Natural killer cell (primary cell): ENCODE data around the gene CBX4. TPM values are rescaled to one million over a fixed set of nuclear protein-coding genes. Genes with fewer than 3 reads are reported as not detected.

Experiments used
- ATAC-seq, 3 donors: fragments of 150-1000 bp in 2 of 3; fragments of 200-7000 bp in 1 of 3; cut with Tn5 transposase; 1 replicate in 1 of 3; 2 replicates in 2 of 3; pipeline ENCODE4 v1.10.0; 2021; ENCODE audit warnings: mild to moderate bottlenecking in 2 of 3, moderate library complexity in 2 of 3
- DNase-seq, 2 donors: peaks; one replicate each; pipeline versions ENCODE4 v3.0.0 to v3.0.0-alpha.2; 2013 to 2021; ENCODE audit warnings: mixed read lengths in 1 of 2
- H3K27ac ChIP-seq: one replicate; pipeline ENCODE4 v1.5.1; 2013; ENCODE audit warnings: mild to moderate bottlenecking, low read length
- H3K27me3 ChIP-seq: one replicate; pipeline ENCODE4 v1.6.1; 2013; ENCODE audit warnings: low read length; ENCODE audit not compliant: control insufficient read depth, insufficient read depth
- H3K36me3 ChIP-seq: one replicate; pipeline ENCODE4 v1.6.1; 2013; ENCODE audit warnings: low read length; ENCODE audit not compliant: control insufficient read depth, insufficient read depth
- H3K4me1 ChIP-seq: one replicate; pipeline ENCODE4 v1.6.1; 2013; ENCODE audit warnings: low read length; ENCODE audit not compliant: control insufficient read depth, insufficient read depth
- H3K4me3 ChIP-seq: one replicate; pipeline ENCODE4 v1.5.1; 2013; ENCODE audit warnings: low read length
- H3K9me3 ChIP-seq: one replicate; pipeline ENCODE4 v1.6.1; 2013; ENCODE audit warnings: low read length; ENCODE audit not compliant: control insufficient read depth, insufficient read depth
- H3K27ac Mint-ChIP-seq, 2 donors: one replicate each; pipeline ENCODE4 v1.8.0; 2022; ENCODE audit warnings: mild to moderate bottlenecking in 2 of 2, mixed read lengths in 2 of 2, moderate library complexity in 1 of 2
- H3K27me3 Mint-ChIP-seq, 2 donors: one replicate each; pipeline ENCODE4 v1.8.0; 2022; ENCODE audit warnings: low read depth in 2 of 2, mixed read lengths in 2 of 2
- H3K36me3 Mint-ChIP-seq: one replicate; pipeline ENCODE4 v1.8.0; 2022; ENCODE audit warnings: mixed read lengths
- H3K4me1 Mint-ChIP-seq, 2 donors: one replicate each; pipeline ENCODE4 v1.8.0; 2022; ENCODE audit warnings: mixed read lengths in 2 of 2
- H3K4me3 Mint-ChIP-seq: one replicate; pipeline ENCODE4 v1.8.0; 2022; ENCODE audit warnings: mild to moderate bottlenecking, moderate library complexity, mixed read lengths
- H3K9me3 Mint-ChIP-seq, 2 donors: one replicate each; pipeline ENCODE4 v1.8.0; 2022; ENCODE audit warnings: mixed read lengths in 2 of 2
- WGBS: methylation state at CpG from one replicate; pipeline ENCODE4 v1.1.7; 2013; ENCODE audit warnings: missing lambda C conversion rate; ENCODE audit not compliant: insufficient coverage; 5-methylcytosine and 5-hydroxymethylcytosine counted together
- intact Hi-C: fragments of 100-400 bp; cut with micrococcal nuclease; formaldehyde crosslinking; loops from one replicate; pipeline ENCODE4 v1.14.2; 2022
- total RNA-seq, 4 donors: library from RNA; stranded (reverse); fragments of 120-200 nt in 1 of 4; gene quantifications; one replicate each; pipeline versions ENCODE4 v1.2.3 to v1.2.4, GENCODE V29; 2013 to 2022
- TF ChIP-seq, protein P1 (sequence below): fragments of 200-600 bp; IDR thresholded peaks from one replicate; pipeline ENCODE4 v1.8.0; 2022; ENCODE audit warnings: antibody characterized with exemption

CBX4 gene
- total RNA-seq, 3 donors from 2014 or later (not counting 1 experiment from before 2014, with no cell fraction given): 147 to 220 (median 217) TPM

DNA sequence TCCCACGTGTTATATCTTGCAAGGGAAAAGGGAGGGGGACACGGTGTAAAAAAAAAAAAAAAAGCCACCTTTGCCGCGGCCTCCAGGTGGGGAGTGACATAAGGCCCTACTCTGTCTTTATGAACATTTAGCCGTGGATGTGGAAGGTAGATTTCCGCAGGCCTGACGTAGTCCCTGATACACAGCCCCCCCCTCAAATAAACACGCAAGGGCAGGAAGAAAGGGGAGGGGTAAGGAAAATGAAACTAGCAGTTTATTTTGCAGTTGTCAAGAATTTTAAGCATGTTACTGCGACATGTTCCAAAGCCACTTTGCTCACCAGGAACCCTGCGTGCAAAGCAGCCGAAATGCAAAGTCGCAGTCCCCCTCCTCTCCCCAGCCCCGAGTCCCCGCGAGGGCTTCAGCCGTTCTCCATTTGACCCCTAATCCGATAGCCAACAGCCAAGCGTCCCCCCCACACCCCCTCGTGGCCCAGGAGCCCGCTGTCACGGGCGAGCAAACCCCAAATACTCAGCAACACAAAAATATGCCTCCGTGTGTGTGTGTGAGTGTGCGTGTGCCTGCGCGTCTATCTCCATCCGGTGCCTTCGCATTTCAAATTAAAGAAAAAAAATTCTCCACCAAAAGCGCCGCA, 1.2 kb downstream of the CBX4 start:
- DNase-seq: peak; percentile 41 to 75
- peak overlapping the region; percentile 87 to 96 for H3K27ac Mint-ChIP-seq
- WGBS: 0% methylated on average over 15 of the region's 30 CpGs
- no peaks in the 10 kb centered on the region for H3K36me3 Mint-ChIP-seq
- Histone ChIP-seq H3K4me3 (peak overlapping the region; percentile 82), H3K36me3 (peaks cover 22% of the 10 kb centered on the region), H3K27ac (peak overlapping the region; percentile 67), H3K9me3 (no peaks in the 10 kb centered on the region), H3K4me1 (peaks cover 69% of the 10 kb centered on the region), H3K27me3 (peaks cover 30% of the 10 kb centered on the region)
- intact Hi-C loops: loop anchor here (2.0 kb wide), 1 partner anchor 41 kb away; the partner anchor contains the start of gene CBX8
- H3K4me3 Mint-ChIP-seq: peak overlapping the region; percentile 94
- H3K4me1 Mint-ChIP-seq: peaks cover 37 to 57% of the 10 kb centered on the region in 2 donors
- H3K27me3 Mint-ChIP-seq: peaks cover 12 to 17% of the 10 kb centered on the region in 2 donors
- H3K9me3 Mint-ChIP-seq: no peaks in the 10 kb centered on the region
- TF ChIP-seq, protein P1, sequence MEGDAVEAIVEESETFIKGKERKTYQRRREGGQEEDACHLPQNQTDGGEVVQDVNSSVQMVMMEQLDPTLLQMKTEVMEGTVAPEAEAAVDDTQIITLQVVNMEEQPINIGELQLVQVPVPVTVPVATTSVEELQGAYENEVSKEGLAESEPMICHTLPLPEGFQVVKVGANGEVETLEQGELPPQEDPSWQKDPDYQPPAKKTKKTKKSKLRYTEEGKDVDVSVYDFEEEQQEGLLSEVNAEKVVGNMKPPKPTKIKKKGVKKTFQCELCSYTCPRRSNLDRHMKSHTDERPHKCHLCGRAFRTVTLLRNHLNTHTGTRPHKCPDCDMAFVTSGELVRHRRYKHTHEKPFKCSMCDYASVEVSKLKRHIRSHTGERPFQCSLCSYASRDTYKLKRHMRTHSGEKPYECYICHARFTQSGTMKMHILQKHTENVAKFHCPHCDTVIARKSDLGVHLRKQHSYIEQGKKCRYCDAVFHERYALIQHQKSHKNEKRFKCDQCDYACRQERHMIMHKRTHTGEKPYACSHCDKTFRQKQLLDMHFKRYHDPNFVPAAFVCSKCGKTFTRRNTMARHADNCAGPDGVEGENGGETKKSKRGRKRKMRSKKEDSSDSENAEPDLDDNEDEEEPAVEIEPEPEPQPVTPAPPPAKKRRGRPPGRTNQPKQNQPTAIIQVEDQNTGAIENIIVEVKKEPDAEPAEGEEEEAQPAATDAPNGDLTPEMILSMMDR: no peak
- ATAC-seq: no peak

DNA sequence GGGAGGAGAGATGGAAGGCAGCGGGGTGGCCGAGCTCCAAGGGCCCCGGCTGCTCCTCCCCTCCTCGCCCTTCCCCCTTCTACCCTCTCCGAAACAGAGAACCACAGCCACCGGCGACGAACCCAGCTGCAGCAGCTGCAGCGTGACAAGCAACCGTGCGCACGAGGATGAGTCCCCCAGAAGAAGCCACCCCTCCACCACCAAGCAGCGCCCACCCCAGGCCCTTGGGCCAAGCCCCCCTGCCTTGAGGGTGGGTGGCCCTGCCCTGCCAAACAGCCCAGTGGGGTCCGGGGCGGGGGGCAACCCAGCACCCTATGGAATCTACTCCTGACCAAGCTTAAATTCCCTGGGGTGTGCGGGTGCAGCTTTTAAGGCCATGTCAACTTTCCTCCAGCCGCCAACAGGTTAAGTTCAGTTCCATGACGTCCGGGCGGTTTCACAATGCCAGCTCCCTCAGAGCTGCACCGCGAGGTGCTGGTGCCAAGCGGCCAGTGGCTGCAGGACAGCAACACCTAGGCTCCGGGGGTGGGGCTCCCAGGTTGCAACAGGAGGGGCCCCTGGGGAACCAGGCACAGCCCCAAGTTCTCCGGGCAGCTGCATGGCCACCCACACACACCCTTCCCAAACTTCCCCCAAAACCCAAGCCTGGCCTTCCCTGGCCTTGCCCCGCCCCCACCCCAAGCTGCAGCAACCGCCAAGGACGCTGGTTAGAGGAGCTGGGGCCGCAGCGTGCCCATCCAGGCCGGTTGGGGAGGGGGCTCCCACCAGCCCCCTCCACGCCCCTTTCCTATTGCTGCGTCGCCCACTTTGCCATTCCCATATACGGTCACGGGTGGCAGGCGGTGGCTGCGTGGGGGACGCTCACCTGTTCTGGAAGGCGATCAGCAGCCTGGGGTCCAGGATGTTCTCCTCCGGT, 2.0 kb downstream of the CBX4 start:
- intact Hi-C loops: no loop called here
- H3K27ac Mint-ChIP-seq: peak overlapping the region; percentile 87 to 96
- peaks cover 22% of the 10 kb centered on the region for H3K36me3 ChIP-seq
- TF ChIP-seq, protein P1: no peak
- H3K27me3 Mint-ChIP-seq: peaks cover 4 to 9% of the 10 kb centered on the region in 2 donors
- H3K9me3 ChIP-seq: no peaks in the 10 kb centered on the region
- ATAC-seq: peak; percentile 36 to 56 (median 41)
- peaks cover 69% of the 10 kb centered on the region for H3K4me1 ChIP-seq
- WGBS: 9% methylated on average over 41 of the region's 41 CpGs
- peak overlapping the region; percentile 94 for H3K4me3 Mint-ChIP-seq
- no peaks in the 10 kb centered on the region for H3K36me3 Mint-ChIP-seq
- peak; percentile 66 to 72 for DNase-seq
- no peaks in the 10 kb centered on the region for H3K9me3 Mint-ChIP-seq
- peaks cover 22% of the 10 kb centered on the region for H3K27me3 ChIP-seq
- peak overlapping the region; percentile 67 for H3K27ac ChIP-seq
- peak overlapping the region; percentile 82 for H3K4me3 ChIP-seq
- peaks cover 31 to 52% of the 10 kb centered on the region in 2 donors for H3K4me1 Mint-ChIP-seq

DNA sequence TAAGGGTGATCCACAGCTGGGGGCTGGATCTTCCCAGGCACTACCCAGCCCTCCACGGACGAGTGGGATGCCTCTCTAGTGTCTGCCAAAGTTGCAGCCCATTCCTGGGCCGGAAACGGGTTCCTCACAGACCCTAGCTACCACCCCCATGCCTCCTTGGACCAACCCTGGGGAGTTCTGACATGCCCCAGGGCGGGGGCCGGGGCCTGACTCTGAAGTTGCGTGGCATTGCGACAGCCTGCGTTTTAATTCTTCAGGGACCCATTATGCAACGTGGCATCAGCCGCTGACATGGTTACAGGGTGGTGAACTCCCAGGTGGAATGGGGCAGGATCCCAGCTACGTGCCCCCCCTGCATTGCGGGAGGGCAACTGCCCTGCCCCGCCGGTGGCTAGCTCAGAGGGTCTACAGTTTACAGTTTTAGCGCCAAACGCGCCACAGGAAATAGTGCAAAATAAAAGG, 2.7 kb downstream of the CBX4 start:
- Mint-ChIP-seq H3K4me1 (peaks cover 26 to 46% of the 10 kb centered on the region in 2 donors), H3K4me3 (peak overlapping the region; percentile 94), H3K9me3 (no peaks in the 10 kb centered on the region), H3K27ac (peak overlapping the region in 1 of 2 donors; percentile 96), H3K27me3 (peaks cover 0 to 5% of the 10 kb centered on the region in 2 donors), H3K36me3 (no peaks in the 10 kb centered on the region)
- H3K36me3 ChIP-seq: peaks cover 22% of the 10 kb centered on the region
- TF ChIP-seq, protein P1: no peak
- WGBS: 52% methylated on average over 18 of the region's 18 CpGs
- intact Hi-C loops: no loop called here
- H3K27me3 ChIP-seq: peaks cover 15% of the 10 kb centered on the region
- no peak overlapping the region for H3K27ac ChIP-seq
- DNase-seq: no peak
- H3K9me3 ChIP-seq: no peaks in the 10 kb centered on the region
- peak overlapping the region; percentile 82 for H3K4me3 ChIP-seq
- peaks cover 65% of the 10 kb centered on the region for H3K4me1 ChIP-seq
- no peak for ATAC-seq
